Prostate gland (tissue), 2 donors: ENCODE data around the gene GARS1.

Experiments used
- POLR2A ChIP-seq: fragments of 450-650 bp; IDR thresholded peaks from one replicate; pipeline ENCODE4 v1.6.1; 2016; ENCODE audit warnings: antibody characterized with exemption, mild to moderate bottlenecking
- POLR2AphosphoS5 ChIP-seq: sonication (generic); formaldehyde crosslinking; IDR thresholded peaks from one replicate; pipeline ENCODE4 v1.6.1; 2017; ENCODE audit warnings: antibody characterized with exemption
- TF ChIP-seq, protein P1 (sequence below), 4 experiments: fragments of 200-600 bp in 2 of 4; fragments of 450-650 bp in 2 of 4; sonication (generic) in 2 of 4; IDR thresholded peaks; 1 replicate in 3 of 4; 2 replicates in 1 of 4; pipeline ENCODE4 v1.5.1; 2016 to 2019; ENCODE audit warnings: antibody characterized with exemption in 4 of 4, mild to moderate bottlenecking in 2 of 4, moderate library complexity in 2 of 4

GRCh38 chr7:30644286-30644955, 49.7 kb downstream of the GARS1 start:
- no peak for TF ChIP-seq POLR2A
- TF ChIP-seq, protein P1, sequence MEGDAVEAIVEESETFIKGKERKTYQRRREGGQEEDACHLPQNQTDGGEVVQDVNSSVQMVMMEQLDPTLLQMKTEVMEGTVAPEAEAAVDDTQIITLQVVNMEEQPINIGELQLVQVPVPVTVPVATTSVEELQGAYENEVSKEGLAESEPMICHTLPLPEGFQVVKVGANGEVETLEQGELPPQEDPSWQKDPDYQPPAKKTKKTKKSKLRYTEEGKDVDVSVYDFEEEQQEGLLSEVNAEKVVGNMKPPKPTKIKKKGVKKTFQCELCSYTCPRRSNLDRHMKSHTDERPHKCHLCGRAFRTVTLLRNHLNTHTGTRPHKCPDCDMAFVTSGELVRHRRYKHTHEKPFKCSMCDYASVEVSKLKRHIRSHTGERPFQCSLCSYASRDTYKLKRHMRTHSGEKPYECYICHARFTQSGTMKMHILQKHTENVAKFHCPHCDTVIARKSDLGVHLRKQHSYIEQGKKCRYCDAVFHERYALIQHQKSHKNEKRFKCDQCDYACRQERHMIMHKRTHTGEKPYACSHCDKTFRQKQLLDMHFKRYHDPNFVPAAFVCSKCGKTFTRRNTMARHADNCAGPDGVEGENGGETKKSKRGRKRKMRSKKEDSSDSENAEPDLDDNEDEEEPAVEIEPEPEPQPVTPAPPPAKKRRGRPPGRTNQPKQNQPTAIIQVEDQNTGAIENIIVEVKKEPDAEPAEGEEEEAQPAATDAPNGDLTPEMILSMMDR (IDR thresholded peaks at IDR 0.05): no peak
- TF ChIP-seq POLR2AphosphoS5: no peak
